Hematopoietic multipotent progenitor cell treated with erythropoietin and hydrocortisone succinate and interleukin-3 and kit ligand, for 15 days (in vitro differentiated cells): Measurements from ENCODE around the gene CASP10.
"Not testable (repeated sequence)": the region's sequence is repeated elsewhere in the genome, so short reads cannot be mapped to it uniquely, and the experiment has no call there.

ENCODE experiments used
- DNase-seq: peaks from one replicate; pipeline ENCODE4 v3.0.0-alpha.2; 2015; ENCODE audit warnings: low spot score

CASP10 gene

DNA sequence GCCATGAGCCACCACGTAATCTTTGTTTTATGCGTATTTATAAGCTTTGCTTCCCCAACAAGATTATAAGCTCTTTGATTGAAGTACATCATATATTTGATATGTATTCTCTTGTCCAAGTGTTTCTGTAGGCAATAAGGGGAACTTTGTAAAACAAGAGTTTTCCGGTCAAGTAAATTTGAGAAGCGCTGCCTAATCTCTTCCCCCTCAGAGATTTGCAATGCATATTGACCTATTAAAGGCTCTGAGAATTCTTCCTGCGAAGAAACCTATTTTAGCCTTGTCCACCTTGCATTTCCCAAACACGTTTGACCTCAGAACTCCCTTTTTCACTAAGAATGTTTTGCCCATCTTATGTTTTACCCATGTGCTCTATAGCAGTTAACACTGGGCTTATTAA is 26.9 kb upstream of the CASP10 start:
- no peak for DNase-seq

DNA sequence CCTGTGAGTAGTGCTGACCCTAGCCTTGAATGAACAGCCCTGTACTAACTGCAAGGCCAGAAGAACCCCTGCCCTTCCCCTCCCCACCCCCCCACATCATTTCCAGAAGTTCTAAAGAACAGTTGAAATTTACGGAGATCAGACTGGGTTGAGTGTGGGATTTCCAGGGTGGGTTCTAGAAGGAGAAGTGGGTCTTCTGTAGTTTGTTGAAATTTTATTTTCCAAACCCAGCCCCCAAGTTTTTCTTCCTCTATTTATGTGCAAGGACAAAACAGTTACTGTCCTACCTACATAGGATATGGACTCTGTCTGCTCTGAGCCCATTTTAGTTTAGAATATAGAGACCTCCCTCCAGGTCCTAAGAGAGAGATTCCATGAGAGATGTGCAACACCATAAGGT is 26.3 kb upstream of the CASP10 start:
- no peak for DNase-seq

DNA sequence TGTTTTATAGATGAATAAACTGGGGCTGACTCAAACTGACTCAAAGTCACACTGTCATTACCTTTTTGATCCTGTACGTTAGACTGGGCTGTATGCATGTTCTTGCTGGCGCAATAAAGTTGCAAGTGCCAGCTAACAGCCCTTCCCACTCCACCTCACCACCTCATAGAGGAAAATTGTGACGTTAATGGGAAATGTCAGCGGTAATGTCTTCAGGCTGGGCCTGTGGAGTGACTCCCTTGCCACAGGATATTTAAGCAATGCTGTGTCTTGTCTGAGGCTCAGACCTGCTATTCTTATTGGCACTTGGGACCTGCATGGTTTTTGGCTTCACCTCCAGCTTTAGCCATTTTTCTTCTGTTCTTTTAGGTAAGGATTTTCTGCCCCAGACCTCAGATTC is 25.2 kb upstream of the CASP10 start:
- DNase-seq = no peak

DNA sequence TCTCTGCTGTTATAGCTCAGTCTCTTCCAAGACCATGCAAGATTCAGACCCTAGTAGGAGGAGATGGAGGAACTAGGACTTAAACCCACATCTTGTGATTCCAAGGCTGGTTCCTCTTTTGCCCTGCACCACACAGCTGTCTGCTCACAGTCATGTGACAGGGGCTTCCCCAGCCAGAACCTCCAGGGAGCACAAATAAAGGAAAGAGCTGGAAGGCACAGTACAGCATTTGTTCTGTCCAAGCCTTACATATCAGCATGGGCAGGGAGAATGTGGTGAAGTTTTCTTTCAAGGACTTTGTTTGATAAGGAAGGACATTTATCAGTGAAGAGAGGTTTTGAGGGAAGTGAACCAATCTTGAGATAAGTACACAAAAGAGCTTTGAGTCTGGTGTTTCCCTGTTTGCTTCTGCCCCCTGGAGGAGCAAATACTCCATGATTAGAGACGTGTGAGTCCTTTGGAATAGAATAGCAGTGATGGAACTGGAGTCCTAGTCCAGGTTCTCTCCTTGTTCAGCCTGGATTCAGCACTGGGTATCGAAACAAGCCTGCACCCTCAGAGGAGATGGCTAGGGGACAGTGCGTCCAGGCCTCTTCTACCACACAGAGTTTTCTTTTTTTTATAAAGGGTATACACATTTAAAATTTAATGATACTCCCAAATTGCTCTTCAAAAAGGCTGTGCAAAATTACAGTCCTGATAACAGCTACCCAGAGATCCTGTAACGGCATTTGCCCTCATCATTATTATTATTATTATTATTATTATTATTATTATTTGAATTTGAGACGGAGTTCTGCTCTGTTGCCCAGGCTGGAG is 24.6 kb upstream of the CASP10 start:
- DNase-seq = peak; percentile 82

GRCh38 chr2:201164166-201164565 is 18.8 kb upstream of the CASP10 start:
- no peak for DNase-seq

- no peak for DNase-seq
Observed at GRCh38 chr2:201167546-201167945, 15.4 kb upstream of the CASP10 start.

- DNase-seq = not testable (repeated sequence)
Observed at GRCh38 chr2:201168496-201168895, 14.4 kb upstream of the CASP10 start.

DNA sequence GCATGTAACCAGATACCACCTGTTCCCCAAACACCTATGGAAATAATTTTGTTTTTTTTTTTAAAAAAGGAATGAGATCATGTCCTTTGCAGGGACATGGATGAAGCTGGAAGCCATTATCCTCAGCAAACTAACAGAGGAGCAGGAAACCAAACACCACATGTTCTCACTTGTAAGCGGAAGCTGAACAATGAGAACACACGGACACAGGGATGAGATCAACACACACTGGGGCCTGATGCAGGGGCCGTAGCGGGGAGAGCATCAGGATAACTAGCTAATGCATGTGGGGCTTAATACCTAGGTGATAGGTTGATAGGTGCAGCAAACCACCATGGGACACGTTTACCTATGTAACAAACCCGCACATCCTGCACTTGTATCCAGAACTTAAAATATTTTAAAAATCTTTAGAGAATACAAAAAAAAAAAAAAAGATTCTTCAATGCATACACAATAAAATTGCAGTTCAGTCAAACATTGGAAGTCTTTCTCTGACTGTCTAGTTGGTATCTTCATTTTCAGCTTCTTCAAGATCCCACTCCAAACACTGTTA is 11.6 kb upstream of the CASP10 start:
- DNase-seq = no peak

GRCh38 chr2:201172279-201172678 is 10.7 kb upstream of the CASP10 start:
- no peak for DNase-seq

GRCh38 chr2:201174687-201175086 is 8.3 kb upstream of the CASP10 start:
- DNase-seq = no peak

- no peak for DNase-seq
Observed at GRCh38 chr2:201176081-201176481, 6.9 kb upstream of the CASP10 start.

DNA sequence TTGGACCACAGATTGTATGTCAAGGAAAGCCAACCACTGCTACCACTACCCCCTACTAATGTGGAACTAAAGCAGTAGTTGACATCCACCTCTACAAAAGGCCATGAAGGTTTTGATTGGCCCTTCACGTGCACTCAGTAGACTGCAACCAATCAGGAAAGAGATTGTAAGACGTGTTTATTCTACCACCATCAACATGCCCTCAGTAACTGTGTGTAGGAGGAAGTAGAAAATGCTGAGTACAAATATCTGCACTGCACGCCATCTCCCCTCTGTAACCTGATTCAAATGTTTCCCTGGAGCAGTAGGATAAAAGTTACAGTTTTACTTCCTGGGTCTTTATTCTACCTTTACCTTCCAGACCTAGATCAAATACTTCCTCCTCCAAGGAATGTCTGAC is 2.9 kb upstream of the CASP10 start:
- no peak for DNase-seq

DNA sequence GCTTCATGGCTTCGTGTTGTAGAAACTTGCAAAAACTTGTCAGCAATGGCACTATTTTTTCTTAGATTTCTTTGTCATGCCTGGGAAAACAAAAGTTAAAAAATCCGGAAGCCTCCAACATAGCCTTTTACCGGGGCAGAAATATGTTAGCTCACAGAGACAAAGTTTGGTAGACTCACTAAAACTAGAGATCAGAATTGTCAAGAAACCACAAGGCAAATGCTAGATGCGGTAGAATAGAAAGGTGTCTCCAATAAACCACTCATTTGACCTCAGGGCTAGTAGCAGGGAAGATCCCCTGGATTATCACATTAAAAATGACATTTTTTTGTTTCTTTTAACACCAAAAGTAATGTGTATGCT is 405 bp downstream of the CASP10 start:
- DNase-seq = no peak

DNA sequence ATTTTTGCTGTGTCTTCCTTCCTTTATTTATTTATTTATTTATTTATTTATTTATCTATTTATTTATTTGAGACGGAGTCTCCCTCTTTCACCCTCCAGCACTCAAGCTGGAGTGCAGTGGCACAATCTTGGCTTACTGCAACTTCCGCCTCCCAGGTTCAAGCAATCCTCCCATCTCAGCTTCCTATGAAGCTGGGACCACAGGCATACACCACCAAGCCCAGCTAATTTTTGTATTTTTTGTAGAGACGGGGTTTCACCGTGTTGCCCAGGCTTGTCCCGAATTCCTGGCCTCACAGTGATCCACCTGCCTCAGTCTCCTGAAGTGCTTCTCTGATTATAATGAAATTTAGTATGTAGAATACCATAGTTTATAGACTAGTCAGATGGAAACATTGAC is 894 bp downstream of the CASP10 start:
- DNase-seq = not testable (repeated sequence)

DNA sequence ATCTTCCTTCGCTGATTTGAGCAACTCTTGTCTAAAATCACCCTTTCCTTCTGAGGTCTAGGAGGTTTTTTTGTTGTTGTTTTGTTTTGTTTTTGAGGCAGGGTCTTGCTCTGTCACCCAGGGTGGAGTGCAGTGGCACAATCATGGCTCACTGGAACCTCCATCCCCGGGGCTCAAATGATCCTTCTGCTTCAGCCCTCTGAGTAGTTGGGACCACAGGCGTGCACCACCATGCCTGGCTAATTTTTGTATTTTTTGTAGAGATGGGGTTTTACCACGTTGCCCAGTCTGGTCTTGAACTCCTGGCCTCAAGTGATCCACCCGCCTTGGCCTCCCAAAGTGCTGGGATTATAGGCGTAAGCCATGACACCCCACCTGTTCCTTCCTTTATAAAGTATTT is 1.3 kb downstream of the CASP10 start:
- DNase-seq = not testable (repeated sequence)

GRCh38 chr2:201185863-201186262 is 2.9 kb downstream of the CASP10 start:
- no peak for DNase-seq

GRCh38 chr2:201186982-201187381 is 4.0 kb downstream of the CASP10 start:
- DNase-seq = no peak

DNA sequence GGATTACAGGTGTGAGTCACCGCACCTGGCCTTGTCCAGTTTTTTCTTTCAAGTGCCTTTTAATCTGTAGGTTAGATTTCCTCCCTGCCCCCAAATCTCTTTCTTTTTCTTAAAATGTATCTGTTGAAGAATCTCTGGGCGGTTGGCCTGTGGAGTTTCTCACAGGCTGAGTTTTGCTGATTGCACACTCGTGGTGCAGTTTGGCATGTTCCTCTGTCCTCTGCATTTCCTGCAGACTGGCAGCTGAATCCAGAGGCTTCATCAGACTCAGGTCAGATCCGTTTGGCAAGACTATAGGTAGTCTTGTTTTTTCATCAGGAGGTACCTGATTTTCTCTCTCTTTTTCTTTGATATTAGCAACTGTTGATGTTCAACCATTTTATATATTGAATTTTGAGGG is 5.5 kb downstream of the CASP10 start:
- no peak for DNase-seq

GRCh38 chr2:201191132-201191875 is 8.4 kb downstream of the CASP10 start:
- no peak for DNase-seq

GRCh38 chr2:201194097-201194496 is 11.2 kb downstream of the CASP10 start:
- no peak for DNase-seq

- DNase-seq = no peak
Observed at GRCh38 chr2:201195331-201195730, 12.4 kb downstream of the CASP10 start.

DNA sequence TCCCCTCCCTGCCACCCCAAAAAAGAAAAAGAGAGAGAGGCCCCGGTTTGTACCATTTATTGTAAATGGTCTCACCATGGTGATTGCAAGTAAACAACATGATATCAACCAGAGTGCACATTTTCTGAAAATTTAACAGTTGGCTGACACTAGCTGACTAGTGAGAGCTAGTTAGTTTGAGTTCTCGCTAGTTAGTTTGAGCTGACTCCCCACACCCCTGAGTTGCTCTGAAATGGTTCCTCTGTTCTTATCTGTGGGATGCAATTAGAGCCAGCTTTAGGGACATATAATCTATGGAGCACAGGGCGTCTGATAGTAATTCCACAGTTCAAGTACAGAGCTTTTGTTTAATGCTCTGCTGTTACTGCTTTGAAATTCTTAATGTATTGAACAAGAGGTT is 13.1 kb downstream of the CASP10 start:
- DNase-seq = peak; percentile 41

GRCh38 chr2:201196803-201197202 is 13.9 kb downstream of the CASP10 start:
- DNase-seq = no peak
